ENCODE data around the gene CCDC6.

CCDC6 gene

GRCh38 chr10:59869594-59869940 lies 36.8 kb downstream of the CCDC6 start:
- no peak for DNase-seq (ENCODE audit: low read depth)
- no peak overlapping the region for H3K4me3 ChIP-seq (ENCODE audit: low read depth, low read length)
- in situ Hi-C loops (cut with HindIII; ENCODE audit: low sequenced_read_pairs): no loop called here
- no peak for TF ChIP-seq CTCF (IDR thresholded peaks at IDR 0.05; ENCODE audit: low read depth, low read length, missing control alignments)

GRCh38 chr10:59868696-59869593 lies 37.4 kb downstream of the CCDC6 start:
- in situ Hi-C loops (cut with HindIII; ENCODE audit: low sequenced_read_pairs): no loop called here
- no peak for DNase-seq (ENCODE audit: low read depth)
- TF ChIP-seq CTCF (IDR thresholded peaks at IDR 0.05; ENCODE audit: low read depth, low read length, missing control alignments): no peak
- H3K4me3 ChIP-seq (ENCODE audit: low read depth, low read length): no peak overlapping the region

GRCh38 chr10:59867590-59867989 lies 38.8 kb downstream of the CCDC6 start:
- no peak for DNase-seq (ENCODE audit: low read depth)
- H3K4me3 ChIP-seq (ENCODE audit: low read depth, low read length): no peak overlapping the region
- no peak for TF ChIP-seq CTCF (IDR thresholded peaks at IDR 0.05; ENCODE audit: low read depth, low read length, missing control alignments)
- in situ Hi-C loops (cut with HindIII; ENCODE audit: low sequenced_read_pairs): no loop called here

GRCh38 chr10:59865101-59865500 lies 41.3 kb downstream of the CCDC6 start:
- DNase-seq (ENCODE audit: low read depth): peak; percentile 19
- in situ Hi-C loops (cut with HindIII; ENCODE audit: low sequenced_read_pairs): no loop called here
- no peak overlapping the region for H3K4me3 ChIP-seq (ENCODE audit: low read depth, low read length)
- peak; percentile 37 for TF ChIP-seq CTCF (IDR thresholded peaks at IDR 0.05; ENCODE audit: low read depth, low read length, missing control alignments)

- no peak for TF ChIP-seq CTCF (IDR thresholded peaks at IDR 0.05; ENCODE audit: low read depth, low read length, missing control alignments)
- in situ Hi-C loops (cut with HindIII; ENCODE audit: low sequenced_read_pairs): no loop called here
- DNase-seq (ENCODE audit: low read depth): no peak
- H3K4me3 ChIP-seq (ENCODE audit: low read depth, low read length): no peak overlapping the region
Observed at GRCh38 chr10:59864141-59864962, 42.0 kb downstream of the CCDC6 start.

GRCh38 chr10:59859570-59859969 lies 46.8 kb downstream of the CCDC6 start:
- no peak for TF ChIP-seq CTCF (IDR thresholded peaks at IDR 0.05; ENCODE audit: low read depth, low read length, missing control alignments)
- in situ Hi-C loops (cut with HindIII; ENCODE audit: low sequenced_read_pairs): no loop called here

More at GRCh38 chr10:59859570-59859969, 46.8 kb downstream of the CCDC6 start:
- H3K4me3 ChIP-seq (ENCODE audit: low read depth, low read length): no peak overlapping the region
- DNase-seq (ENCODE audit: low read depth): no peak
